ENCODE results near the gene ISOC2.

DNA sequence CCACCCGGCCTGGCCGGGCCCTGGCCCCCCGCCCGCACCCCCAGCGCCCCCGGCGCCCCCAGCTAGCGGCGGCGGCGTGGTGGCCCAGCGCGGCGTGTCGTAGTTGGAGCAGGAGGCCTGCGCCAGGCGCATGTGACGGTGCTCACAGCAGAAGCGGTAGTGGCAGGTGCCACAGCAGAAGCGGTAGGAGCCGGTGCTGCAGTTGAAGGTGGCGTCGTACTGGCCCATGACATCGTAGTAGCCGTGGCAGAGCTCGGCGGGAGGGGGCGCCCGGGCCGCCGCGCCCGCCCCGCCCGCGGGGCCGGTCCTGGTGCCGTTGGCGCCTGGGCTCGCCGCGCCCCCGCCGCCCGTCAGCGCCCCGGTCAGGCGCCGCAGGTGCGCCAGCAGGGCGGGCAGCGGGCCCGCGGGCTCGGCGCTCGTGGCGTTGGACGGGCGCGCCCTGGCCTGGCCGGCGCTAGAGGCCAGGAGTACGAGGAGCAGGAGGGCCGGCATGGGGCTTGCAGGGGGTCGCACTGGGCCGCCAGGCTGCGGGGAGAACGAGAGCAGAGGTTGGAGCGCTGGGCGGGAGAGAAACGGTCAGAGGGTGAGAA, 19.0 kb downstream of the ISOC2 start:
- TF ChIP-seq, protein P1, sequence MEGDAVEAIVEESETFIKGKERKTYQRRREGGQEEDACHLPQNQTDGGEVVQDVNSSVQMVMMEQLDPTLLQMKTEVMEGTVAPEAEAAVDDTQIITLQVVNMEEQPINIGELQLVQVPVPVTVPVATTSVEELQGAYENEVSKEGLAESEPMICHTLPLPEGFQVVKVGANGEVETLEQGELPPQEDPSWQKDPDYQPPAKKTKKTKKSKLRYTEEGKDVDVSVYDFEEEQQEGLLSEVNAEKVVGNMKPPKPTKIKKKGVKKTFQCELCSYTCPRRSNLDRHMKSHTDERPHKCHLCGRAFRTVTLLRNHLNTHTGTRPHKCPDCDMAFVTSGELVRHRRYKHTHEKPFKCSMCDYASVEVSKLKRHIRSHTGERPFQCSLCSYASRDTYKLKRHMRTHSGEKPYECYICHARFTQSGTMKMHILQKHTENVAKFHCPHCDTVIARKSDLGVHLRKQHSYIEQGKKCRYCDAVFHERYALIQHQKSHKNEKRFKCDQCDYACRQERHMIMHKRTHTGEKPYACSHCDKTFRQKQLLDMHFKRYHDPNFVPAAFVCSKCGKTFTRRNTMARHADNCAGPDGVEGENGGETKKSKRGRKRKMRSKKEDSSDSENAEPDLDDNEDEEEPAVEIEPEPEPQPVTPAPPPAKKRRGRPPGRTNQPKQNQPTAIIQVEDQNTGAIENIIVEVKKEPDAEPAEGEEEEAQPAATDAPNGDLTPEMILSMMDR (IDR thresholded peaks at IDR 0.05; ENCODE audit: low read length): no peak
- no peak for TF ChIP-seq EZH2 (IDR thresholded peaks at IDR 0.05; ENCODE audit: borderline replicate concordance, low read length)

Data from OCI-LY1 (cell line).